PFSK-1 (cell line): ENCODE measurements around the gene ACTG2.

ENCODE experiments used
- FOXP2 ChIP-seq: optimal IDR thresholded peaks from 2 replicates; pipeline ENCODE3; 2011; ENCODE audit warnings: borderline replicate concordance, control low read depth, inconsistent platforms; ENCODE audit not compliant: insufficient read depth; ENCODE audit errors: extremely low read length, extremely low read depth
- POLR2AphosphoS5 ChIP-seq: IDR thresholded peaks from 2 replicates; pipeline ENCODE4 v1.6.1; 2012; ENCODE audit warnings: low read depth, mild to moderate bottlenecking, control low read depth, low read length, moderate library complexity
- SIN3A ChIP-seq: IDR thresholded peaks from 2 replicates; pipeline ENCODE4 v1.6.1; 2012; ENCODE audit warnings: mild to moderate bottlenecking, low read length, moderate library complexity, borderline replicate concordance; ENCODE audit not compliant: insufficient read depth
- TAF1 ChIP-seq: IDR thresholded peaks from 2 replicates; pipeline ENCODE4 v1.6.1; 2012; ENCODE audit warnings: low read length, control low read depth, borderline replicate concordance; ENCODE audit not compliant: insufficient read depth
- TF ChIP-seq, protein P1 (sequence below), 2 experiments: IDR thresholded peaks; 2 replicates each; pipeline versions ENCODE4 v1.6.1 to v1.8.0; 2011 to 2012; ENCODE audit warnings: low read depth in 2 of 2, low read length in 2 of 2, control low read depth in 1 of 2, inconsistent platforms in 1 of 2, mild to moderate bottlenecking in 1 of 2, moderate library complexity in 1 of 2; ENCODE audit not compliant: insufficient read depth in 1 of 2

Gene ACTG2

GRCh38 chr2:73902284-73902683, 9.5 kb downstream of the ACTG2 start:
- no peak for TF ChIP-seq FOXP2
- no peak for TF ChIP-seq POLR2AphosphoS5
- TF ChIP-seq, protein P1, sequence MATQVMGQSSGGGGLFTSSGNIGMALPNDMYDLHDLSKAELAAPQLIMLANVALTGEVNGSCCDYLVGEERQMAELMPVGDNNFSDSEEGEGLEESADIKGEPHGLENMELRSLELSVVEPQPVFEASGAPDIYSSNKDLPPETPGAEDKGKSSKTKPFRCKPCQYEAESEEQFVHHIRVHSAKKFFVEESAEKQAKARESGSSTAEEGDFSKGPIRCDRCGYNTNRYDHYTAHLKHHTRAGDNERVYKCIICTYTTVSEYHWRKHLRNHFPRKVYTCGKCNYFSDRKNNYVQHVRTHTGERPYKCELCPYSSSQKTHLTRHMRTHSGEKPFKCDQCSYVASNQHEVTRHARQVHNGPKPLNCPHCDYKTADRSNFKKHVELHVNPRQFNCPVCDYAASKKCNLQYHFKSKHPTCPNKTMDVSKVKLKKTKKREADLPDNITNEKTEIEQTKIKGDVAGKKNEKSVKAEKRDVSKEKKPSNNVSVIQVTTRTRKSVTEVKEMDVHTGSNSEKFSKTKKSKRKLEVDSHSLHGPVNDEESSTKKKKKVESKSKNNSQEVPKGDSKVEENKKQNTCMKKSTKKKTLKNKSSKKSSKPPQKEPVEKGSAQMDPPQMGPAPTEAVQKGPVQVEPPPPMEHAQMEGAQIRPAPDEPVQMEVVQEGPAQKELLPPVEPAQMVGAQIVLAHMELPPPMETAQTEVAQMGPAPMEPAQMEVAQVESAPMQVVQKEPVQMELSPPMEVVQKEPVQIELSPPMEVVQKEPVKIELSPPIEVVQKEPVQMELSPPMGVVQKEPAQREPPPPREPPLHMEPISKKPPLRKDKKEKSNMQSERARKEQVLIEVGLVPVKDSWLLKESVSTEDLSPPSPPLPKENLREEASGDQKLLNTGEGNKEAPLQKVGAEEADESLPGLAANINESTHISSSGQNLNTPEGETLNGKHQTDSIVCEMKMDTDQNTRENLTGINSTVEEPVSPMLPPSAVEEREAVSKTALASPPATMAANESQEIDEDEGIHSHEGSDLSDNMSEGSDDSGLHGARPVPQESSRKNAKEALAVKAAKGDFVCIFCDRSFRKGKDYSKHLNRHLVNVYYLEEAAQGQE (IDR thresholded peaks at IDR 0.05; ENCODE audit: insufficient read depth in 1 of 2, low read depth in 2 of 2, low read length in 2 of 2), result no peak
- no peak for TF ChIP-seq SIN3A
- TF ChIP-seq TAF1, result no peak

- TF ChIP-seq, protein P1 (IDR thresholded peaks at IDR 0.05; ENCODE audit: insufficient read depth in 1 of 2, low read depth in 2 of 2, low read length in 2 of 2), result no peak
Measured at GRCh38 chr2:73903313-73903712, 10.5 kb downstream of the ACTG2 start.

DNA sequence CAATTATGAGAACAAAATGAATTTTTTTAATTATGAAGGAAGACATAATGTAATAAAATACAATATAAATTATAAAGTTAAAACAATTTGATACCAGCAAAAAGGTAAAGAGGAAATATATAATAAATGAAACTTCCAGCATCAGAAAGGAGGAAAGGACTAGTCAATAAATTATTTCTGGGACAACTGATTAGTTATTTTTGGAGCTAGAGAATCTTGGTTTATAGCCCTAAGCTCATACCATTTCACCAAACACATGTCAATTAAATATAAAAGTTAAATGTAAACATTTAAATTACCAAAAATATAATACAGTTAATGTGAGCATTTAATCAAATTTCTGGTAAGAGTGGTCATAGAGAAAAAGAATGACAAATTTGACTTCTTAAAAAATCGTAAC, 12.1 kb downstream of the ACTG2 start:
- TF ChIP-seq SIN3A, result no peak
- TF ChIP-seq TAF1, result no peak

- TF ChIP-seq SIN3A (no peak), TAF1 (no peak), FOXP2 (no peak), POLR2AphosphoS5 (no peak)
- TF ChIP-seq, protein P1 (IDR thresholded peaks at IDR 0.05; ENCODE audit: insufficient read depth in 1 of 2, low read depth in 2 of 2, low read length in 2 of 2), result no peak
Measured at GRCh38 chr2:73906847-73907505, 14.2 kb downstream of the ACTG2 start.

GRCh38 chr2:73907840-73908452, 15.1 kb downstream of the ACTG2 start:
- no peak for TF ChIP-seq SIN3A
- TF ChIP-seq, protein P1 (IDR thresholded peaks at IDR 0.05; ENCODE audit: insufficient read depth in 1 of 2, low read depth in 2 of 2, low read length in 2 of 2), result no peak
- no peak for TF ChIP-seq FOXP2
- no peak for TF ChIP-seq POLR2AphosphoS5
- no peak for TF ChIP-seq TAF1
